AG09319 (cell line): ENCODE measurements around the gene FBXO8.

Source experiments
- DNase-seq: peaks from one replicate; pipeline ENCODE4 v3.0.0-alpha.2; 2010; ENCODE audit warnings: low read depth; ENCODE audit errors: extremely low read depth
- TF ChIP-seq, protein P1 (sequence below): IDR thresholded peaks from 2 replicates; pipeline ENCODE4 v1.5.1; 2011; ENCODE audit warnings: low read depth, mild to moderate bottlenecking, inconsistent platforms, low read length, moderate library complexity

Gene FBXO8

DNA sequence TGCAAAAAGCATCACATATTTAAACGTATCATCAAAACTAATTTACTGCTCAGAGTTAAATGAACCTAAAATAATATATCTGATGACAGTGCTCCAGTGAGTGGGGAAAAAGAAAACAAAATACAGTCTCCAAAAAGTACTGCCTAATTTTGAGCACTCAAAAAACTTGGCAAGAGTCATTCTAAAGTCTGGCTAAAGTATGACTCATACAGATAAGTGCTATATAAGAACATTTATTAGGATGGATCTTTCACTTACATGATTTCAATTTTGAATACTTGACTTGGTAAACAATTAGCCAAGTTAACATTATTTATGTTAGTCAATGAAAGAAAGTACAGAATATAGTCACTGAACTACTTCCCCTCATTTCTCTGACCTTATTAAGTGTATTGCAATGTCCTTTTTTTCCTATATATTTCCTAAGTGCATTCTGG, 27.2 kb downstream of the FBXO8 start:
- DNase-seq, result no peak

DNA sequence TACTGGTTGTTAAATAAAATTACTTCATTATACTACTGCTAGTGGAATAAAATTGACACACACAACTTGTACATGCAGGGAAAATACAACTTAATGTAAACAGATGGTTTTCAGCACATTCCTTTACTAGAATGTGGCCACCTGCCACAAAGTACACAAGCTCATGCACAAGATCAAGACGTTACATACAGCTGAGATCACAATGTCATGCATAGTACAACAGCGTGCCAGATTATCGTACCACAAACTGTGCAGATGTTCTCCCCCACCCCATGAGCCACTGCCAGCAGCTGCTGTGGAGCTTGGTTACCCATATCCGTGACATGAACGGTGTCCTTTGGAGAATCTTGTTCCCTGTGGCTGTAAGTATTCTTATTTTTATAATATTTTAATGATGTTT, 27.7 kb downstream of the FBXO8 start:
- no peak for DNase-seq
- TF ChIP-seq, protein P1, sequence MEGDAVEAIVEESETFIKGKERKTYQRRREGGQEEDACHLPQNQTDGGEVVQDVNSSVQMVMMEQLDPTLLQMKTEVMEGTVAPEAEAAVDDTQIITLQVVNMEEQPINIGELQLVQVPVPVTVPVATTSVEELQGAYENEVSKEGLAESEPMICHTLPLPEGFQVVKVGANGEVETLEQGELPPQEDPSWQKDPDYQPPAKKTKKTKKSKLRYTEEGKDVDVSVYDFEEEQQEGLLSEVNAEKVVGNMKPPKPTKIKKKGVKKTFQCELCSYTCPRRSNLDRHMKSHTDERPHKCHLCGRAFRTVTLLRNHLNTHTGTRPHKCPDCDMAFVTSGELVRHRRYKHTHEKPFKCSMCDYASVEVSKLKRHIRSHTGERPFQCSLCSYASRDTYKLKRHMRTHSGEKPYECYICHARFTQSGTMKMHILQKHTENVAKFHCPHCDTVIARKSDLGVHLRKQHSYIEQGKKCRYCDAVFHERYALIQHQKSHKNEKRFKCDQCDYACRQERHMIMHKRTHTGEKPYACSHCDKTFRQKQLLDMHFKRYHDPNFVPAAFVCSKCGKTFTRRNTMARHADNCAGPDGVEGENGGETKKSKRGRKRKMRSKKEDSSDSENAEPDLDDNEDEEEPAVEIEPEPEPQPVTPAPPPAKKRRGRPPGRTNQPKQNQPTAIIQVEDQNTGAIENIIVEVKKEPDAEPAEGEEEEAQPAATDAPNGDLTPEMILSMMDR, result no peak

More for the DNA sequence above, 27.2 kb downstream of the FBXO8 start:
- TF ChIP-seq, protein P1, result no peak

DNA sequence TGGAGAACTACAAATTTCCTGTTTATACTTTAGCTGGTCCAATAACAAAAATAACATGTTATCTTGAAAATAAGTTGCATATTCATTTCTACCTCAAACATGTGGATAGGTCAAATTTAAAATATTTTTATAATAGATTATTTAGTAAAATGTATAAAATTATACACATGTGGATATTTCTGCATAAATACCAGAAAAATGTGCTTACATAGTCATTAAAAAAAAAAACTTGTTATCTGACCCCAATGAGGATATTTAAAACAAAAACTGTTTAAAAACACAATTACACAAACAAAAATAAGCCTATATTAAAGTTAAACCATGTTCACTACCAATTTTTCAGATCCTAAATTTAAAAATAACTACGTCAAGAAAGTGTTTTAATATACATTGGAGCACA, 28.1 kb downstream of the FBXO8 start:
- TF ChIP-seq, protein P1, result no peak
- DNase-seq, result no peak

DNA sequence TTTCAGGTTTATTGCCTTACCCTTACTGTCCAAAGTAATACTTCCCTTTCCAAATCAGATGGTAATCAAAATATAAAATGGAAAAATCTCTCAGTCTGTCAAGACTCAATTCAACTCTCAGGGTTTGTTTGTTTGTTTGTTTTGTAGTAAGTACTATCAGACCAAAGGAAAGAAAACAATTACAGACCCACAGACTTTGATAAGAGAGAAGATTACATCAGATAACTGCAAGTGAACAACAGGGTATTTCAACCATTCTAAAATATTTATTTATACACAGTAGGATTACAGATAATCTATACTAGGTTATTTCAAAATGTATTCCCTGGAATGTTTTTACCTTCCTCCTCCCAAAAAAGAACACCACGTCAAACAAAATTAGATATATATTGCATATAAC, 28.9 kb downstream of the FBXO8 start:
- TF ChIP-seq, protein P1, result no peak
- no peak for DNase-seq

DNA sequence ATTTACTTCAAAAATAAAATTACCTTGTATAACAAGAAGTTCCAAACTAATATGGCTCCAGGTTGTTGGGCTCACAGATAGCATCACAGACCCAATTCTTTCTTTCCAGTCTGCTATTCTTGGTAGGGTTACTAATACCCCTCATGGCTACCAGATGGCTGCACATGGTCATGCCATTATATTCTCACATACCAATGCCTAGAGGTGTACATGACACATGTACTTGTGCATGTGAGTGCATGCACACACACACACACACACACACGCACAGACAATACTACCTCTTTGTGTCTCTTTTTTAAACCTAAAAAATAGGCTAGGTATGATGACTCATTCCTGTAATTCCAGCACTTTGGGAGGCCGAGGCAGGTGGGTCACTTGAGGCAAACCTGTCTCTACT, 31.1 kb downstream of the FBXO8 start:
- TF ChIP-seq, protein P1, result no peak
- DNase-seq, result no peak

DNA sequence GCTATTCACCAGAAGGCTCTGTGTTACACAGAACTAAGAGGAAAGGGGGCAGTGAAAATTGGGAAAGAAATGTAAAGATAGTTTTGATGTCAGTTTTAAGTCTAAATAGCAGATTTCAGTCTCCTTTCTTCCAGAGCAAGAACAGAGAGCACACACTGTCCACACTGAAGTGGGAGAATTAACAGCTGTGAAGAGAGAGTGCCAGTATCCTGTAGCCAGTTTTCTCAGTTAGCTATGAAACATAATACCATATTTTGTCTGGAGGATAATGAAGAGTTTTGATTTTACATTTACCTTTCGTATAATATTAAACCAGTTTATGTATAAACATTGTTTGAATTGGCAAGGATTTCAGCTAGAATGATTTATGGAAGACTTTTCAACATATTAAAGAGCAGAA, 35.1 kb downstream of the FBXO8 start:
- TF ChIP-seq, protein P1, result no peak
- DNase-seq, result no peak

DNA sequence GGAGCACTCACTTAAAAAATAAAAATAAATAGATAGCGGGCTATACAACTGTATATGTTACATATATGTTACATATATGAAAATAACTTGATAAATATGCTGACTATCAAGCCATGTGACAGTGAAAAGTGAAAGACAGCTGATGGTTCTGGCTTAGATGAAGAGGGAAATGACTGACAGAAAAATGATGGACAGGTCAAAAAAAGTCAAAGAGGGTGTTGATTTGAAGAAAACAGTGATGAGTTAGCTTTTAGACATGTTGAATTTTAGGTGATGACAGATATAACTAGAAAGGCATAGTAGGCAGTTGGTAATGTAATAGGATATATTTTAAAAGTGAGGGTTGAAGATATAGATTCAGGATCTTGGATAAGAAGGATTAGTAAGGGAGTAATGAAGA, 37.8 kb downstream of the FBXO8 start:
- DNase-seq, result no peak
- TF ChIP-seq, protein P1, result no peak
